ENCODE measurements around the gene CACNA1F. TPM values are rescaled to one million over a fixed set of nuclear protein-coding genes. Genes with fewer than 3 reads are reported as not detected.

CACNA1F gene
- total and polyA plus RNA-seq, 10 of the 15 experiments (the other 5 are each of a cell fraction or from before 2014, with no cell fraction given), result 0.01 to 0.32 (median 0.05) TPM; not detected in 5

- no peak for TF ChIP-seq MLLT1 (IDR thresholded peaks at IDR 0.05)
- TF ChIP-seq, protein P1, sequence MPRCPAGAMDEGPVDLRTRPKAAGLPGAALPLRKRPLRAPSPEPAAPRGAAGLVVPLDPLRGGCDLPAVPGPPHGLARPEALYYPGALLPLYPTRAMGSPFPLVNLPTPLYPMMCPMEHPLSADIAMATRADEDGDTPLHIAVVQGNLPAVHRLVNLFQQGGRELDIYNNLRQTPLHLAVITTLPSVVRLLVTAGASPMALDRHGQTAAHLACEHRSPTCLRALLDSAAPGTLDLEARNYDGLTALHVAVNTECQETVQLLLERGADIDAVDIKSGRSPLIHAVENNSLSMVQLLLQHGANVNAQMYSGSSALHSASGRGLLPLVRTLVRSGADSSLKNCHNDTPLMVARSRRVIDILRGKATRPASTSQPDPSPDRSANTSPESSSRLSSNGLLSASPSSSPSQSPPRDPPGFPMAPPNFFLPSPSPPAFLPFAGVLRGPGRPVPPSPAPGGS (IDR thresholded peaks at IDR 0.05; ENCODE audit: borderline replicate concordance, insufficient read depth, low read depth, low read length, poor library complexity, severe bottlenecking), result peak; percentile 13
- TF ChIP-seq POLR2A (IDR thresholded peaks at IDR 0.05; ENCODE audit: low read depth, low read length), result peak; percentile 39; the same call in 1 of the 2 replicates
- TF ChIP-seq IKZF1 (conservative IDR thresholded peaks at IDR 0.05), result peak; percentile 18; the same call in 1 of the 2 replicates
- no peak for TF ChIP-seq CBX3 (IDR thresholded peaks at IDR 0.05; ENCODE audit: borderline replicate concordance, low read depth)
- no peak for TF ChIP-seq ZNF384 (IDR thresholded peaks at IDR 0.05; ENCODE audit: borderline replicate concordance, low read depth, low read length)
- TF ChIP-seq POLR2AphosphoS5 (IDR thresholded peaks at IDR 0.05; ENCODE audit: low read length), result no peak
- TF ChIP-seq, protein P2, sequence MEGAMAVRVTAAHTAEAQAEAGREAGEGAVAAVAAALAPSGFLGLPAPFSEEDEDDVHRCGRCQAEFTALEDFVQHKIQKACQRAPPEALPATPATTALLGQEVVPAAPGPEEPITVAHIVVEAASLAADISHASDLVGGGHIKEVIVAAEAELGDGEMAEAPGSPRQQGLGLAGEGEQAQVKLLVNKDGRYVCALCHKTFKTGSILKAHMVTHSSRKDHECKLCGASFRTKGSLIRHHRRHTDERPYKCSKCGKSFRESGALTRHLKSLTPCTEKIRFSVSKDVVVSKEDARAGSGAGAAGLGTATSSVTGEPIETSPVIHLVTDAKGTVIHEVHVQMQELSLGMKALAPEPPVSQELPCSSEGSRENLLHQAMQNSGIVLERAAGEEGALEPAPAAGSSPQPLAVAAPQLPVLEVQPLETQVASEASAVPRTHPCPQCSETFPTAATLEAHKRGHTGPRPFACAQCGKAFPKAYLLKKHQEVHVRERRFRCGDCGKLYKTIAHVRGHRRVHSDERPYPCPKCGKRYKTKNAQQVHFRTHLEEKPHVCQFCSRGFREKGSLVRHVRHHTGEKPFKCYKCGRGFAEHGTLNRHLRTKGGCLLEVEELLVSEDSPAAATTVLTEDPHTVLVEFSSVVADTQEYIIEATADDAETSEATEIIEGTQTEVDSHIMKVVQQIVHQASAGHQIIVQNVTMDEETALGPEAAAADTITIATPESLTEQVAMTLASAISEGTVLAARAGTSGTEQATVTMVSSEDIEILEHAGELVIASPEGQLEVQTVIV (IDR thresholded peaks at IDR 0.05; ENCODE audit: borderline replicate concordance, partially characterized antibody), result no peak
- TF ChIP-seq BACH1 (IDR thresholded peaks at IDR 0.05; ENCODE audit: borderline replicate concordance), result no peak
- TF ChIP-seq RB1 (IDR thresholded peaks at IDR 0.05; ENCODE audit: borderline replicate concordance), result peak; percentile 66; the same call in 1 of the 2 replicates
- TF ChIP-seq MAX (IDR thresholded peaks at IDR 0.05; ENCODE audit: low read depth, low read length), result peak; percentile 44; the same call in 1 of the 2 replicates
- peak; percentile 76 for TF ChIP-seq MXI1 (IDR thresholded peaks at IDR 0.05; ENCODE audit: low read depth, low read length)
- TF ChIP-seq TCF12 (IDR thresholded peaks at IDR 0.05; ENCODE audit: low read depth, low read length), result 0 out of 2 replicates have a peak, but pooled peaks have one; percentile 12
- TF ChIP-seq, protein P3, sequence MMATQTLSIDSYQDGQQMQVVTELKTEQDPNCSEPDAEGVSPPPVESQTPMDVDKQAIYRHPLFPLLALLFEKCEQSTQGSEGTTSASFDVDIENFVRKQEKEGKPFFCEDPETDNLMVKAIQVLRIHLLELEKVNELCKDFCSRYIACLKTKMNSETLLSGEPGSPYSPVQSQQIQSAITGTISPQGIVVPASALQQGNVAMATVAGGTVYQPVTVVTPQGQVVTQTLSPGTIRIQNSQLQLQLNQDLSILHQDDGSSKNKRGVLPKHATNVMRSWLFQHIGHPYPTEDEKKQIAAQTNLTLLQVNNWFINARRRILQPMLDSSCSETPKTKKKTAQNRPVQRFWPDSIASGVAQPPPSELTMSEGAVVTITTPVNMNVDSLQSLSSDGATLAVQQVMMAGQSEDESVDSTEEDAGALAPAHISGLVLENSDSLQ (IDR thresholded peaks at IDR 0.05), result peak; percentile 96
- no peak for TF ChIP-seq RELA (IDR thresholded peaks at IDR 0.05; ENCODE audit: borderline replicate concordance, partially characterized antibody)
- no peak for TF ChIP-seq RAD51 (IDR thresholded peaks at IDR 0.05)
- TF ChIP-seq NR2C2 (IDR thresholded peaks at IDR 0.05; ENCODE audit: borderline replicate concordance, control insufficient read depth, insufficient read length, low read depth), result no peak
- TF ChIP-seq NBN (IDR thresholded peaks at IDR 0.05), result 0 out of 2 replicates have a peak, but pooled peaks have one; percentile 7
- TF ChIP-seq JUNB (IDR thresholded peaks at IDR 0.05), result no peak
- TF ChIP-seq MTA2 (IDR thresholded peaks at IDR 0.05; ENCODE audit: low read depth), result no peak
These were observed 60.8 kb downstream of the CACNA1F start (continued) for GRCh38 chrX:49172280-49172780.

Data from GM12878 (cell line).